ENCODE results near the gene APEH. TPM values are rescaled to one million over a fixed set of nuclear protein-coding genes. Genes with fewer than 3 reads are reported as not detected.

APEH gene
- total and polyA plus RNA-seq, 2 experiments from 2014 or later = 170 to 264 TPM

DNA sequence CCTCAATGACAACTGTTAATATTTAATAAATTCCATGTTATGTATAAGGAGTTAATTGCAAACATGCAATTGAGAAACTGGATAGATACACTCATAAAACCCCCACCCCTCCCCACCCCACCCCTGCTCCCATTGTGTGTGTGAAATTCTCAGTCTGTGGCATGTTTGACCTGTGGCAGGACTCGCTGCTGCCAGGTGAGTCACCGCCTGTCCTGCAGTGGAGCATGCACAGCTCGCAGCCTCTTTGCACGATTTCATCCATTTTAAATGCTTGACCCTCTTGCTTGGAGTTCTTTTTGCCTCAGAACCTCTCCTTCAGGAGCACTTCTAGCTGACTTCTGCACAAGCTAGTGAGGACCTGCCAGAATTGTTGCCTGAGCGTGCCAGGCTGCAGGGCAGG lies 5.3 kb upstream of the APEH start (continued):
- TF ChIP-seq, protein P1, sequence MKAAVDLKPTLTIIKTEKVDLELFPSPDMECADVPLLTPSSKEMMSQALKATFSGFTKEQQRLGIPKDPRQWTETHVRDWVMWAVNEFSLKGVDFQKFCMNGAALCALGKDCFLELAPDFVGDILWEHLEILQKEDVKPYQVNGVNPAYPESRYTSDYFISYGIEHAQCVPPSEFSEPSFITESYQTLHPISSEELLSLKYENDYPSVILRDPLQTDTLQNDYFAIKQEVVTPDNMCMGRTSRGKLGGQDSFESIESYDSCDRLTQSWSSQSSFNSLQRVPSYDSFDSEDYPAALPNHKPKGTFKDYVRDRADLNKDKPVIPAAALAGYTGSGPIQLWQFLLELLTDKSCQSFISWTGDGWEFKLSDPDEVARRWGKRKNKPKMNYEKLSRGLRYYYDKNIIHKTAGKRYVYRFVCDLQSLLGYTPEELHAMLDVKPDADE (IDR thresholded peaks at IDR 0.05) = no peak
- TF ChIP-seq EZH2 (IDR thresholded peaks at IDR 0.05; ENCODE audit: low read depth, unreplicated experiment) = no peak
- TF ChIP-seq JUNB (IDR thresholded peaks at IDR 0.05; ENCODE audit: unreplicated experiment) = no peak
- TF ChIP-seq, protein P2, sequence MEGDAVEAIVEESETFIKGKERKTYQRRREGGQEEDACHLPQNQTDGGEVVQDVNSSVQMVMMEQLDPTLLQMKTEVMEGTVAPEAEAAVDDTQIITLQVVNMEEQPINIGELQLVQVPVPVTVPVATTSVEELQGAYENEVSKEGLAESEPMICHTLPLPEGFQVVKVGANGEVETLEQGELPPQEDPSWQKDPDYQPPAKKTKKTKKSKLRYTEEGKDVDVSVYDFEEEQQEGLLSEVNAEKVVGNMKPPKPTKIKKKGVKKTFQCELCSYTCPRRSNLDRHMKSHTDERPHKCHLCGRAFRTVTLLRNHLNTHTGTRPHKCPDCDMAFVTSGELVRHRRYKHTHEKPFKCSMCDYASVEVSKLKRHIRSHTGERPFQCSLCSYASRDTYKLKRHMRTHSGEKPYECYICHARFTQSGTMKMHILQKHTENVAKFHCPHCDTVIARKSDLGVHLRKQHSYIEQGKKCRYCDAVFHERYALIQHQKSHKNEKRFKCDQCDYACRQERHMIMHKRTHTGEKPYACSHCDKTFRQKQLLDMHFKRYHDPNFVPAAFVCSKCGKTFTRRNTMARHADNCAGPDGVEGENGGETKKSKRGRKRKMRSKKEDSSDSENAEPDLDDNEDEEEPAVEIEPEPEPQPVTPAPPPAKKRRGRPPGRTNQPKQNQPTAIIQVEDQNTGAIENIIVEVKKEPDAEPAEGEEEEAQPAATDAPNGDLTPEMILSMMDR (conservative IDR thresholded peaks at IDR 0.05; ENCODE audit: low read depth in 2 of 2) = no peak

DNA sequence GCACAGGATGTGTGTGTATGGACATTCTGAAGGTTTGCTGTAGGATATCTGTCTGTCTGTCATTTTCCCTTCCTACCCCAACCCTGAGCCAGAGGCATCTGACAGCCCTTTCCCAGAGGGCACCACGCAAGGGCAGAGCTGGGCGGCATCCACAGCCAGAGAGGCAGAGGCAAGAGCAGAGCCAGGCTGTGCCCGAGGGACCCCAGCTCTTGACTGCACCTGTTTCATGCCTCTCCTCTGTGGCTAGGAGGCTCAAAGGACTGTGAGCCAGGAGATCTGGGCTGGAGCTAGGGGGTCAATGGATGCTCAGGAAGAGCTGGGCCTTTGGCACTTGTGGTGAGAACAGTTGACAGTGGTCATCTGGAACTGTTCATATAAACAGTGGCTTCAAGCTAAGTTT lies 4.8 kb upstream of the APEH start:
- Mint-ChIP-seq H3K4me3 (no peak overlapping the region), H3K27me3 (ENCODE audit: insufficient read depth, low read depth, poor library complexity) (peaks cover 10% of the 10 kb centered on the region), H3K27ac (no peak overlapping the region), H3K36me3 (ENCODE audit: low read depth) (no peaks in the 10 kb centered on the region), H3K4me1 (peaks cover 39% of the 10 kb centered on the region), H3K9me3 (no peaks in the 10 kb centered on the region)
- peaks cover 12% of the 10 kb centered on the region for H3K4me1 ChIP-seq (ENCODE audit: insufficient read depth)
- H3K79me2 ChIP-seq (replicated peaks; ENCODE audit: insufficient read depth) = no peaks in the 10 kb centered on the region
- no peak overlapping the region for H3K4me2 ChIP-seq
- no peaks in the 10 kb centered on the region for H3F3A ChIP-seq (replicated peaks; ENCODE audit: low read depth)
- no peak overlapping the region for H2AFZ ChIP-seq
- 0 out of 2 replicates have a peak, but pooled peaks cover 3% of the 10 kb centered on the region for H4K20me1 ChIP-seq (replicated peaks; ENCODE audit: insufficient read depth)
- no peak overlapping the region for H3K4me3 ChIP-seq
- no peaks in the 10 kb centered on the region for H3K9me2 ChIP-seq (ENCODE audit: insufficient read depth)
- no peaks in the 10 kb centered on the region for H3K36me3 ChIP-seq (ENCODE audit: insufficient read depth)
- H3K27ac ChIP-seq (ENCODE audit: low read depth) = no peak overlapping the region
- no peak for ATAC-seq
- H3K27me3 ChIP-seq (ENCODE audit: insufficient read depth) = no peaks in the 10 kb centered on the region
- DNase-seq (ENCODE audit: low spot score) = no peak
- no peak for TF ChIP-seq JUNB (IDR thresholded peaks at IDR 0.05; ENCODE audit: unreplicated experiment)
- TF ChIP-seq STAT1 (IDR thresholded peaks at IDR 0.05; ENCODE audit: unreplicated experiment) = no peak
- TF ChIP-seq, protein P3, sequence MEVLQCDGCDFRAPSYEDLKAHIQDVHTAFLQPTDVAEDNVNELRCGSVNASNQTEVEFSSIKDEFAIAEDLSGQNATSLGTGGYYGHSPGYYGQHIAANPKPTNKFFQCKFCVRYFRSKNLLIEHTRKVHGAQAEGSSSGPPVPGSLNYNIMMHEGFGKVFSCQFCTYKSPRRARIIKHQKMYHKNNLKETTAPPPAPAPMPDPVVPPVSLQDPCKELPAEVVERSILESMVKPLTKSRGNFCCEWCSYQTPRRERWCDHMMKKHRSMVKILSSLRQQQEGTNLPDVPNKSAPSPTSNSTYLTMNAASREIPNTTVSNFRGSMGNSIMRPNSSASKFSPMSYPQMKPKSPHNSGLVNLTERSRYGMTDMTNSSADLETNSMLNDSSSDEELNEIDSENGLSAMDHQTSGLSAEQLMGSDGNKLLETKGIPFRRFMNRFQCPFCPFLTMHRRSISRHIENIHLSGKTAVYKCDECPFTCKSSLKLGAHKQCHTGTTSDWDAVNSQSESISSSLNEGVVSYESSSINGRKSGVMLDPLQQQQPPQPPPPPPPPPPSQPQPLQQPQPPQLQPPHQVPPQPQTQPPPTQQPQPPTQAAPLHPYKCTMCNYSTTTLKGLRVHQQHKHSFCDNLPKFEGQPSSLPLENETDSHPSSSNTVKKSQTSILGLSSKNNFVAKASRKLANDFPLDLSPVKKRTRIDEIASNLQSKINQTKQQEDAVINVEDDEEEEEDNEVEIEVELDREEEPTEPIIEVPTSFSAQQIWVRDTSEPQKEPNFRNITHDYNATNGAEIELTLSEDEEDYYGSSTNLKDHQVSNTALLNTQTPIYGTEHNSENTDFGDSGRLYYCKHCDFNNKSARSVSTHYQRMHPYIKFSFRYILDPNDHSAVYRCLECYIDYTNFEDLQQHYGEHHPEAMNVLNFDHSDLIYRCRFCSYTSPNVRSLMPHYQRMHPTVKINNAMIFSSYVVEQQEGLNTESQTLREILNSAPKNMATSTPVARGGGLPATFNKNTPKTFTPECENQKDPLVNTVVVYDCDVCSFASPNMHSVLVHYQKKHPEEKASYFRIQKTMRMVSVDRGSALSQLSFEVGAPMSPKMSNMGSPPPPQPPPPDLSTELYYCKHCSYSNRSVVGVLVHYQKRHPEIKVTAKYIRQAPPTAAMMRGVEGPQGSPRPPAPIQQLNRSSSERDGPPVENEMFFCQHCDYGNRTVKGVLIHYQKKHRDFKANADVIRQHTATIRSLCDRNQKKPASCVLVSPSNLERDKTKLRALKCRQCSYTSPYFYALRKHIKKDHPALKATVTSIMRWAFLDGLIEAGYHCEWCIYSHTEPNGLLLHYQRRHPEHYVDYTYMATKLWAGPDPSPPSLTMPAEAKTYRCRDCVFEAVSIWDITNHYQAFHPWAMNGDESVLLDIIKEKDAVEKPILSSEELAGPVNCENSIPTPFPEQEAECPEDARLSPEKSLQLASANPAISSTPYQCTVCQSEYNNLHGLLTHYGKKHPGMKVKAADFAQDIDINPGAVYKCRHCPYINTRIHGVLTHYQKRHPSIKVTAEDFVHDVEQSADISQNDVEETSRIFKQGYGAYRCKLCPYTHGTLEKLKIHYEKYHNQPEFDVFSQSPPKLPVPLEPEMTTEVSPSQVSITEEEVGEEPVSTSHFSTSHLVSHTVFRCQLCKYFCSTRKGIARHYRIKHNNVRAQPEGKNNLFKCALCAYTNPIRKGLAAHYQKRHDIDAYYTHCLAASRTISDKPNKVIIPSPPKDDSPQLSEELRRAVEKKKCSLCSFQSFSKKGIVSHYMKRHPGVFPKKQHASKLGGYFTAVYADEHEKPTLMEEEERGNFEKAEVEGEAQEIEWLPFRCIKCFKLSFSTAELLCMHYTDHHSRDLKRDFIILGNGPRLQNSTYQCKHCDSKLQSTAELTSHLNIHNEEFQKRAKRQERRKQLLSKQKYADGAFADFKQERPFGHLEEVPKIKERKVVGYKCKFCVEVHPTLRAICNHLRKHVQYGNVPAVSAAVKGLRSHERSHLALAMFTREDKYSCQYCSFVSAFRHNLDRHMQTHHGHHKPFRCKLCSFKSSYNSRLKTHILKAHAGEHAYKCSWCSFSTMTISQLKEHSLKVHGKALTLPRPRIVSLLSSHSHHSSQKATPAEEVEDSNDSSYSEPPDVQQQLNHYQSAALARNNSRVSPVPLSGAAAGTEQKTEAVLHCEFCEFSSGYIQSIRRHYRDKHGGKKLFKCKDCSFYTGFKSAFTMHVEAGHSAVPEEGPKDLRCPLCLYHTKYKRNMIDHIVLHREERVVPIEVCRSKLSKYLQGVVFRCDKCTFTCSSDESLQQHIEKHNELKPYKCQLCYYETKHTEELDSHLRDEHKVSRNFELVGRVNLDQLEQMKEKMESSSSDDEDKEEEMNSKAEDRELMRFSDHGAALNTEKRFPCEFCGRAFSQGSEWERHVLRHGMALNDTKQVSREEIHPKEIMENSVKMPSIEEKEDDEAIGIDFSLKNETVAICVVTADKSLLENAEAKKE (CRISPR knock-in tag; IDR thresholded peaks at IDR 0.05) = no peak
- TF ChIP-seq POLR2AphosphoS5 (IDR thresholded peaks at IDR 0.05; ENCODE audit: low read depth) = no peak

All from GM23338 (cell line).